GM23338 (cell line): ENCODE data around the gene RIOX2. TPM values are rescaled to one million over a fixed set of nuclear protein-coding genes. Genes with fewer than 3 reads are reported as not detected.

ENCODE experiments used
- ATAC-seq: fragments of 200-7000 bp; cut with Tn5 transposase; 3 replicates; pipeline ENCODE4 v1.9.1; 2020
- DNase-seq: peaks from one replicate; pipeline ENCODE4 v3.0.0-alpha.2; 2015; ENCODE audit warnings: low spot score
- H2AFZ ChIP-seq: fragments of 200-600 bp; sonication (generic); 2 replicates; pipeline ENCODE4 v1.8.0; 2016; ENCODE audit warnings: antibody characterized with exemption, mild to moderate bottlenecking, moderate library complexity
- H3F3A ChIP-seq: fragments of 200-600 bp; sonication (generic); replicated peaks from 2 replicates; pipeline ENCODE4 v1.8.0; 2017; ENCODE audit warnings: antibody characterized with exemption, mixed run types, low read depth
- H3K27ac ChIP-seq: fragments of 200-600 bp; sonication (generic); 2 replicates; pipeline ENCODE4 v1.6.1; 2016; ENCODE audit warnings: low read depth
- H3K27me3 ChIP-seq: fragments of 200-600 bp; sonication (generic); 2 replicates; pipeline ENCODE4 v1.8.0; 2016; ENCODE audit warnings: mild to moderate bottlenecking, mixed run types, moderate library complexity; ENCODE audit not compliant: insufficient read depth
- H3K36me3 ChIP-seq: fragments of 200-600 bp; sonication (generic); 2 replicates; pipeline ENCODE4 v1.8.0; 2016; ENCODE audit warnings: mild to moderate bottlenecking; ENCODE audit not compliant: insufficient read depth
- H3K4me1 ChIP-seq: fragments of 200-600 bp; sonication (generic); 2 replicates; pipeline ENCODE4 v1.8.0; 2016; ENCODE audit warnings: mild to moderate bottlenecking, moderate library complexity; ENCODE audit not compliant: insufficient read depth
- H3K4me2 ChIP-seq: fragments of 200-600 bp; sonication (generic); 2 replicates; pipeline ENCODE4 v1.7.1; 2017; ENCODE audit warnings: mixed run types
- H3K4me3 ChIP-seq: fragments of 200-600 bp; sonication (generic); 2 replicates; pipeline ENCODE4 v1.6.1; 2016; ENCODE audit warnings: mixed run types
- H3K79me2 ChIP-seq: fragments of 200-600 bp; sonication (generic); replicated peaks from 2 replicates; pipeline ENCODE4 v1.8.0; 2017; ENCODE audit warnings: mild to moderate bottlenecking; ENCODE audit not compliant: insufficient read depth
- H3K9me2 ChIP-seq: fragments of 200-600 bp; sonication (generic); 2 replicates; pipeline ENCODE4 v1.8.0; 2017; ENCODE audit not compliant: insufficient read depth
- H4K20me1 ChIP-seq: fragments of 200-600 bp; sonication (generic); replicated peaks from 2 replicates; pipeline ENCODE4 v1.8.0; 2017; ENCODE audit warnings: mild to moderate bottlenecking; ENCODE audit not compliant: insufficient read depth
- H3K27ac Mint-ChIP-seq: 2 replicates; pipeline ENCODE4 v1.8.0; 2020; ENCODE audit warnings: inconsistent platforms, mild to moderate bottlenecking, moderate library complexity, mixed read lengths
- H3K27me3 Mint-ChIP-seq: 3 replicates; pipeline ENCODE4 v1.8.0; 2022; ENCODE audit warnings: low read depth, mild to moderate bottlenecking, moderate library complexity, mixed read lengths, inconsistent platforms; ENCODE audit not compliant: insufficient read depth, poor library complexity
- H3K36me3 Mint-ChIP-seq: 3 replicates; pipeline ENCODE4 v1.8.0; 2021; ENCODE audit warnings: low read depth, mild to moderate bottlenecking, inconsistent platforms, moderate library complexity, mixed read lengths
- H3K4me1 Mint-ChIP-seq: 3 replicates; pipeline ENCODE4 v1.8.0; 2020; ENCODE audit warnings: mild to moderate bottlenecking, inconsistent platforms, mixed read lengths
- H3K4me3 Mint-ChIP-seq: 3 replicates; pipeline ENCODE4 v1.8.0; 2021; ENCODE audit warnings: moderate library complexity, mild to moderate bottlenecking, inconsistent platforms, mixed read lengths
- H3K9me3 Mint-ChIP-seq: 3 replicates; pipeline ENCODE4 v1.8.0; 2020; ENCODE audit warnings: moderate library complexity, mild to moderate bottlenecking, inconsistent platforms, mixed read lengths
- CTCF ChIP-seq, 2 experiments: fragments of 200-600 bp in 1 of 2; sonication (generic) in 1 of 2; conservative IDR thresholded peaks; 2 replicates each; pipeline versions ENCODE4 v1.5.1 to v1.6.1; 2016 to 2017; ENCODE audit warnings: antibody characterized with exemption in 2 of 2, low read depth in 2 of 2, mild to moderate bottlenecking in 2 of 2, moderate library complexity in 1 of 2
- EZH2 ChIP-seq: fragments of 200-600 bp; sonication (generic); IDR thresholded peaks from one replicate; pipeline ENCODE4 v1.8.0; 2017; ENCODE audit warnings: antibody characterized with exemption, mild to moderate bottlenecking, low read depth; ENCODE audit not compliant: unreplicated experiment
- EZH2phosphoT487 ChIP-seq: fragments of 200-600 bp; sonication (generic); IDR thresholded peaks from one replicate; pipeline ENCODE4 v1.8.1; 2018; ENCODE audit warnings: antibody characterized with exemption; ENCODE audit not compliant: unreplicated experiment
- JUNB ChIP-seq: IDR thresholded peaks from one replicate; pipeline ENCODE4 v1.6.1; 2016; ENCODE audit warnings: antibody characterized with exemption; ENCODE audit not compliant: unreplicated experiment
- POLR2AphosphoS5 ChIP-seq: IDR thresholded peaks from 2 replicates; pipeline ENCODE4 v1.6.1; 2016; ENCODE audit warnings: antibody characterized with exemption, low read depth
- REST ChIP-seq: IDR thresholded peaks from one replicate; pipeline ENCODE4 v1.6.1; 2018; ENCODE audit warnings: antibody characterized with exemption; ENCODE audit not compliant: unreplicated experiment
- STAT1 ChIP-seq: IDR thresholded peaks from one replicate; pipeline ENCODE4 v1.6.1; 2016; ENCODE audit warnings: antibody characterized with exemption; ENCODE audit not compliant: unreplicated experiment
- ZNF331 ChIP-seq: fragments of 250-450 bp; sonication (Bioruptor Pico); IDR thresholded peaks from 2 replicates; pipeline ENCODE4 v1.5.0; 2020; ENCODE audit warnings: low read depth, mild to moderate bottlenecking, moderate library complexity
- ZNF462 ChIP-seq: fragments of 250-450 bp; sonication (Bioruptor Pico); IDR thresholded peaks from 2 replicates; pipeline ENCODE4 v1.5.0; 2020; ENCODE audit warnings: mild to moderate bottlenecking, moderate library complexity
- polyA plus RNA-seq: library from polyadenylated mRNA; unstranded; fragments of >200 nt; fragmentation: Nextera tagmentation; extraction: Ambion mirVana; gene quantifications from 2 replicates; pipeline ENCODE4 v1.2.1, GENCODE V29; 2016
- total RNA-seq: library from RNA; depleted of rRNA; stranded (reverse); fragments of >200 nt; shearing (Covaris generic); gene quantifications from 2 replicates; pipeline ENCODE4 v1.2.3, GENCODE V29; 2014

Gene RIOX2
- total and polyA plus RNA-seq, 2 experiments from 2014 or later: 9.0 to 10.7 TPM

DNA sequence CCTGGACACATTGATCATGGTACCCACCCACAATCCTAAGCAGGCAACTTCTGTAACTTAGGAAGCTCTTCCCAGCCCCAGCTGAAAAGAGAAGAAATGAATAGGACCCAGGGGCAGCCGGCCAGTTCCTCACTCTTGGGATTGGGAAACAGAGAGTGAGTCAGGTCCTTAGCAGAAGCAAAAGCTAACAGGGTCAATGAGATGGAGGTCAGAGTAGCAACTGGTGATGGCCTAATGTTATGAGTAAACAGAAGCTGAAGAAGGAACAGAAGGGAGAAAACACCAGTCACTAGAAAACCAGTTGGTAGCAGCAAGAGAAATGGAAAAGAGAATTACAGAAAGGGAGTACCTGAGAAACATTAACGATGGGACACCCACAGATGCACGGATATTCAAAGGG is 20.0 kb downstream of the RIOX2 start:
- Histone ChIP-seq H3K9me2 (no peaks in the 10 kb centered on the region), H3K79me2 (no peaks in the 10 kb centered on the region), H3K27me3 (no peaks in the 10 kb centered on the region), H3K4me3 (no peak overlapping the region), H2AFZ (no peak overlapping the region), H3K4me1 (no peaks in the 10 kb centered on the region), H3K4me2 (no peak overlapping the region), H4K20me1 (no peaks in the 10 kb centered on the region; the same call in 1 of the 2 replicates), H3K27ac (no peak overlapping the region), H3K36me3 (0 out of 2 replicates have a peak, but pooled peaks cover 3% of the 10 kb centered on the region), H3F3A (no peaks in the 10 kb centered on the region)
- Mint-ChIP-seq H3K27me3 (no peaks in the 10 kb centered on the region), H3K36me3 (peaks cover 18% of the 10 kb centered on the region), H3K4me1 (peaks cover 3% of the 10 kb centered on the region; the same call in 2 of the 3 replicates), H3K9me3 (no peaks in the 10 kb centered on the region), H3K4me3 (no peak overlapping the region), H3K27ac (no peak overlapping the region)
- no peak for TF ChIP-seq REST
- DNase-seq: no peak
- ATAC-seq: no peak

- H3K9me3 Mint-ChIP-seq: no peaks in the 10 kb centered on the region
- Histone ChIP-seq H3K4me1 (no peaks in the 10 kb centered on the region), H3K36me3 (0 out of 2 replicates have a peak, but pooled peaks cover 3% of the 10 kb centered on the region), H3F3A (no peaks in the 10 kb centered on the region), H3K27me3 (no peaks in the 10 kb centered on the region), H3K9me2 (no peaks in the 10 kb centered on the region), H2AFZ (no peak overlapping the region), H4K20me1 (no peaks in the 10 kb centered on the region; the same call in 1 of the 2 replicates), H3K79me2 (no peaks in the 10 kb centered on the region), H3K27ac (no peak overlapping the region), H3K4me2 (no peak overlapping the region), H3K4me3 (no peak overlapping the region)
- H3K36me3 Mint-ChIP-seq: peaks cover 27% of the 10 kb centered on the region
- DNase-seq (no peak), ATAC-seq (no peak)
- H3K27me3 Mint-ChIP-seq: no peaks in the 10 kb centered on the region
- no peak overlapping the region for H3K27ac Mint-ChIP-seq
- H3K4me3 Mint-ChIP-seq: no peak overlapping the region
- H3K4me1 Mint-ChIP-seq: peaks cover 3% of the 10 kb centered on the region; the same call in 2 of the 3 replicates
- TF ChIP-seq STAT1: no peak
- no peak for TF ChIP-seq EZH2
- TF ChIP-seq JUNB: no peak
- no peak for TF ChIP-seq POLR2AphosphoS5
- no peak for TF ChIP-seq ZNF462 (CRISPR knock-in tag)
- TF ChIP-seq CTCF (conservative IDR thresholded peaks at IDR 0.05; ENCODE audit: low read depth in 2 of 2): no peak
- TF ChIP-seq ZNF331: no peak
- TF ChIP-seq EZH2phosphoT487: no peak
These were observed 21.9 kb downstream of the RIOX2 start for GRCh38 chr3:97950360-97950759.
